HL-60 (cell line): ENCODE results near the gene IL36B.

ENCODE experiments used
- CTCF ChIP-seq: IDR thresholded peaks from one replicate; pipeline ENCODE4 v1.5.1; 2011; ENCODE audit warnings: low read length, control low read depth, inconsistent platforms; ENCODE audit not compliant: insufficient read depth
- GABPA ChIP-seq: IDR thresholded peaks from 2 replicates; pipeline ENCODE4 v1.6.1; 2012; ENCODE audit warnings: low read depth
- POLR2AphosphoS5 ChIP-seq: IDR thresholded peaks from 2 replicates; pipeline ENCODE4 v1.6.1; 2012; ENCODE audit warnings: low read depth
- TF ChIP-seq, protein P1 (sequence below): IDR thresholded peaks from 2 replicates; pipeline ENCODE4 v1.6.1; 2012; ENCODE audit warnings: low read depth; ENCODE audit not compliant: insufficient replicate concordance

DNA sequence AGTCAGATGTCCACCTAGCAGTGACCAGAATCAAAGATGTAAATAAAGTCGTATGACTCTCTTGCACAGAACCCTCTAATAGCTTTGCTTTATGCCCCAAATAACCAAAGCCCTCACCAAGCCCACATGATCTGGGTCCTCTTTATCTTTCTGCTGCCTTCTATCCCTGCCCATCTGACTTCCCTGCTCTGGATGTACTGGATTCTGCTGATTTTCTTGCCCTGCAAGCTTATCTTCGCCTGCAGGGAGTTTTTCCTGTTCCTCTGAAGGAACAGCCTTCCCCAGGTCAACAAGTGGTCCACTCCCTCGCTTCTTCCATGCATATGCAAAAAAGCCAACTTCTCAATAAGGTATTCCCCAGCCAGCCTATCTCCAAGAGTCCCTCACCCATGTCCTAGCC lies 18.7 kb downstream of the IL36B start:
- TF ChIP-seq CTCF: no peak
- no peak for TF ChIP-seq GABPA
- no peak for TF ChIP-seq POLR2AphosphoS5
- TF ChIP-seq, protein P1, sequence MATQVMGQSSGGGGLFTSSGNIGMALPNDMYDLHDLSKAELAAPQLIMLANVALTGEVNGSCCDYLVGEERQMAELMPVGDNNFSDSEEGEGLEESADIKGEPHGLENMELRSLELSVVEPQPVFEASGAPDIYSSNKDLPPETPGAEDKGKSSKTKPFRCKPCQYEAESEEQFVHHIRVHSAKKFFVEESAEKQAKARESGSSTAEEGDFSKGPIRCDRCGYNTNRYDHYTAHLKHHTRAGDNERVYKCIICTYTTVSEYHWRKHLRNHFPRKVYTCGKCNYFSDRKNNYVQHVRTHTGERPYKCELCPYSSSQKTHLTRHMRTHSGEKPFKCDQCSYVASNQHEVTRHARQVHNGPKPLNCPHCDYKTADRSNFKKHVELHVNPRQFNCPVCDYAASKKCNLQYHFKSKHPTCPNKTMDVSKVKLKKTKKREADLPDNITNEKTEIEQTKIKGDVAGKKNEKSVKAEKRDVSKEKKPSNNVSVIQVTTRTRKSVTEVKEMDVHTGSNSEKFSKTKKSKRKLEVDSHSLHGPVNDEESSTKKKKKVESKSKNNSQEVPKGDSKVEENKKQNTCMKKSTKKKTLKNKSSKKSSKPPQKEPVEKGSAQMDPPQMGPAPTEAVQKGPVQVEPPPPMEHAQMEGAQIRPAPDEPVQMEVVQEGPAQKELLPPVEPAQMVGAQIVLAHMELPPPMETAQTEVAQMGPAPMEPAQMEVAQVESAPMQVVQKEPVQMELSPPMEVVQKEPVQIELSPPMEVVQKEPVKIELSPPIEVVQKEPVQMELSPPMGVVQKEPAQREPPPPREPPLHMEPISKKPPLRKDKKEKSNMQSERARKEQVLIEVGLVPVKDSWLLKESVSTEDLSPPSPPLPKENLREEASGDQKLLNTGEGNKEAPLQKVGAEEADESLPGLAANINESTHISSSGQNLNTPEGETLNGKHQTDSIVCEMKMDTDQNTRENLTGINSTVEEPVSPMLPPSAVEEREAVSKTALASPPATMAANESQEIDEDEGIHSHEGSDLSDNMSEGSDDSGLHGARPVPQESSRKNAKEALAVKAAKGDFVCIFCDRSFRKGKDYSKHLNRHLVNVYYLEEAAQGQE: no peak
